ENCODE results near the gene TSTD1. TPM values are rescaled to one million over a fixed set of nuclear protein-coding genes. Genes with fewer than 3 reads are reported as not detected.

The TSTD1 gene
- total RNA-seq, 1 experiment from 2014 or later = 20.1 TPM

GRCh38 chr1:161006563-161006962, 32.2 kb downstream of the TSTD1 start:
- intact Hi-C loops (cut with micrococcal nuclease; ENCODE audit: unreplicated experiment) (no loop called here), in situ Hi-C loops (cut with HindIII; ENCODE audit: low pct_unique_long_range_greater_than_20kb, low sequenced_read_pairs) (no loop called here)
- ChIA-PET CTCF (no interaction called here), POLR2A (no interaction called here)
- DNase-seq (ENCODE audit: low read depth, low spot score) (no peak), ATAC-seq (no peak)
- BruUV-seq (replicated peaks) = no TSS peak
- H3K27ac ChIP-seq (ENCODE audit: low read length) = no peak overlapping the region
- H3K4me1 ChIP-seq (ENCODE audit: control insufficient read depth, insufficient read depth, low read length) = no peaks in the 10 kb centered on the region
- no peaks in the 10 kb centered on the region for H3K9me3 ChIP-seq (ENCODE audit: control insufficient read depth, insufficient read depth, low read depth, low read length)
- H3K27me3 ChIP-seq (ENCODE audit: control insufficient read depth, insufficient read depth, low read length) = no peaks in the 10 kb centered on the region
- no peaks in the 10 kb centered on the region for H3K36me3 ChIP-seq (ENCODE audit: control insufficient read depth, insufficient read depth, low read length)
- TF ChIP-seq TCF7L2 (IDR thresholded peaks at IDR 0.05; ENCODE audit: low read depth, low read length) (no peak), REST (IDR thresholded peaks at IDR 0.05; ENCODE audit: insufficient read depth in 1 of 2, low read depth in 2 of 2, low read length in 1 of 2) (no peak), SIN3A (IDR thresholded peaks at IDR 0.05; ENCODE audit: borderline replicate concordance, insufficient read depth, low read depth, low read length) (no peak), CTCF (IDR thresholded peaks at IDR 0.05) (no peak), POLR2AphosphoS5 (IDR thresholded peaks at IDR 0.05; ENCODE audit: low read depth, low read length) (no peak)
- no peak overlapping the region for H3K4me3 ChIP-seq (ENCODE audit: low read depth in 2 of 2, low read length in 2 of 2)

GRCh38 chr1:161001525-161001924, 37.2 kb downstream of the TSTD1 start:
- intact Hi-C loops (cut with micrococcal nuclease; ENCODE audit: unreplicated experiment) = no loop called here
- H3K27ac ChIP-seq (ENCODE audit: low read length) = no peak overlapping the region
- no TSS peak for BruUV-seq (replicated peaks)
- H3K9me3 ChIP-seq (ENCODE audit: control insufficient read depth, insufficient read depth, low read depth, low read length) = no peaks in the 10 kb centered on the region
- no peak overlapping the region for H3K4me3 ChIP-seq (ENCODE audit: low read depth in 2 of 2, low read length in 2 of 2)
- H3K27me3 ChIP-seq (ENCODE audit: control insufficient read depth, insufficient read depth, low read length) = no peaks in the 10 kb centered on the region
- no peaks in the 10 kb centered on the region for H3K4me1 ChIP-seq (ENCODE audit: control insufficient read depth, insufficient read depth, low read length)
- TF ChIP-seq REST (IDR thresholded peaks at IDR 0.05; ENCODE audit: insufficient read depth in 1 of 2, low read depth in 2 of 2, low read length in 1 of 2) (no peak), TCF7L2 (IDR thresholded peaks at IDR 0.05; ENCODE audit: low read depth, low read length) (no peak), SIN3A (IDR thresholded peaks at IDR 0.05; ENCODE audit: borderline replicate concordance, insufficient read depth, low read depth, low read length) (no peak), POLR2AphosphoS5 (IDR thresholded peaks at IDR 0.05; ENCODE audit: low read depth, low read length) (no peak), CTCF (IDR thresholded peaks at IDR 0.05) (no peak)
- in situ Hi-C loops (cut with HindIII; ENCODE audit: low pct_unique_long_range_greater_than_20kb, low sequenced_read_pairs) = no loop called here
- ChIA-PET POLR2A (no interaction called here), CTCF (no interaction called here)
- DNase-seq (ENCODE audit: low read depth, low spot score) (no peak), ATAC-seq (no peak)
- no peaks in the 10 kb centered on the region; the same call in 1 of the 2 replicates for H3K36me3 ChIP-seq (ENCODE audit: control insufficient read depth, insufficient read depth, low read length)
